ES-I3 (cell line): ENCODE results near the gene RPS14.
"Not testable (repeated sequence)": the region's sequence is repeated elsewhere in the genome, so short reads cannot be mapped to it uniquely, and the experiment has no call there.

ENCODE experiments used
- H3K36me3 ChIP-seq: 2 replicates; pipeline ENCODE4 v1.6.1; 2013; ENCODE audit warnings: mild to moderate bottlenecking, low read length, control low read depth, moderate library complexity; ENCODE audit not compliant: insufficient read depth
- H3K4me1 ChIP-seq: 2 replicates; pipeline ENCODE4 v1.6.1; 2013; ENCODE audit warnings: mild to moderate bottlenecking, control low read depth, low read length; ENCODE audit not compliant: insufficient read depth
- H3K9ac ChIP-seq: 2 replicates; pipeline ENCODE4 v1.6.1; 2013; ENCODE audit warnings: low read depth, mild to moderate bottlenecking, low read length, moderate library complexity
- H3K9me3 ChIP-seq: 2 replicates; pipeline ENCODE4 v1.6.1; 2013; ENCODE audit warnings: mild to moderate bottlenecking, low read length, moderate library complexity; ENCODE audit not compliant: control insufficient read depth, insufficient read depth

RPS14 gene

GRCh38 chr5:150426165-150426564, 23.4 kb downstream of the RPS14 start:
- H3K36me3 ChIP-seq, H3K9ac ChIP-seq, H3K9me3 ChIP-seq, H3K4me1 ChIP-seq: not testable (repeated sequence)

GRCh38 chr5:150422758-150423157, 26.8 kb downstream of the RPS14 start:
- Histone ChIP-seq H3K9ac (no peak overlapping the region), H3K9me3 (no peaks in the 10 kb centered on the region), H3K4me1 (peaks cover 4% of the 10 kb centered on the region), H3K36me3 (no peaks in the 10 kb centered on the region)

- H3K9ac ChIP-seq = no peak overlapping the region
Measured at GRCh38 chr5:150422075-150422474, 27.5 kb downstream of the RPS14 start.

GRCh38 chr5:150419630-150420270, 29.8 kb downstream of the RPS14 start:
- H3K9me3 ChIP-seq = no peaks in the 10 kb centered on the region
- no peak overlapping the region for H3K9ac ChIP-seq
- H3K36me3 ChIP-seq = no peaks in the 10 kb centered on the region
- H3K4me1 ChIP-seq = peaks cover 4% of the 10 kb centered on the region

More at GRCh38 chr5:150422075-150422474, 27.5 kb downstream of the RPS14 start:
- H3K9me3 ChIP-seq = no peaks in the 10 kb centered on the region
- H3K4me1 ChIP-seq = peaks cover 4% of the 10 kb centered on the region
- no peaks in the 10 kb centered on the region for H3K36me3 ChIP-seq

- H3K9ac ChIP-seq, H3K36me3 ChIP-seq, H3K9me3 ChIP-seq: not testable (repeated sequence)
- peaks cover 17% of the 10 kb centered on the region for H3K4me1 ChIP-seq
Measured at GRCh38 chr5:150413902-150414790, 35.4 kb downstream of the RPS14 start.

GRCh38 chr5:150413176-150413901, 36.2 kb downstream of the RPS14 start:
- peak overlapping the region; percentile 46 for H3K9ac ChIP-seq
- H3K4me1 ChIP-seq = peaks cover 20% of the 10 kb centered on the region
- no peaks in the 10 kb centered on the region for H3K36me3 ChIP-seq
- H3K9me3 ChIP-seq = no peaks in the 10 kb centered on the region

- H3K4me1 ChIP-seq = peaks cover 24% of the 10 kb centered on the region
- H3K36me3 ChIP-seq = no peaks in the 10 kb centered on the region
- peak within 1 kb of the TSS; percentile 46 for H3K9ac ChIP-seq
- H3K9me3 ChIP-seq = no peaks in the 10 kb centered on the region
Measured at GRCh38 chr5:150412319-150413175, 37.0 kb downstream of the RPS14 start, which contains the start of gene CD74. Gene CD74, minus strand, starts transcription at chr5:150412910. Its CDS starts 161 bp downstream, at chr5:150412749.

- H3K36me3 ChIP-seq = no peaks in the 10 kb centered on the region
- no peaks in the 10 kb centered on the region for H3K9me3 ChIP-seq
- no peak overlapping the region for H3K9ac ChIP-seq
- H3K4me1 ChIP-seq = peaks cover 24% of the 10 kb centered on the region
Measured at GRCh38 chr5:150411245-150411979, 38.1 kb downstream of the RPS14 start.

- H3K9ac ChIP-seq = peak overlapping the region; percentile 38
Measured at GRCh38 chr5:150410524-150411244, 38.9 kb downstream of the RPS14 start.

GRCh38 chr5:150409638-150410523, 39.7 kb downstream of the RPS14 start:
- Histone ChIP-seq H3K36me3 (no peaks in the 10 kb centered on the region), H3K4me1 (peaks cover 24% of the 10 kb centered on the region), H3K9me3 (no peaks in the 10 kb centered on the region), H3K9ac (peak overlapping the region; percentile 38)

More at GRCh38 chr5:150410524-150411244, 38.9 kb downstream of the RPS14 start:
- Histone ChIP-seq H3K9me3 (no peaks in the 10 kb centered on the region), H3K4me1 (peaks cover 24% of the 10 kb centered on the region), H3K36me3 (no peaks in the 10 kb centered on the region)

- Histone ChIP-seq H3K36me3 (0 out of 2 replicates have a peak, but pooled peaks cover 3% of the 10 kb centered on the region), H3K9me3 (no peaks in the 10 kb centered on the region), H3K9ac (no peak overlapping the region), H3K4me1 (peaks cover 23% of the 10 kb centered on the region)
Measured at GRCh38 chr5:150408231-150408943, 41.2 kb downstream of the RPS14 start.
